NCI-H1417 treated with DMSO at 0.1 percent for 48 hours (cell line): ENCODE measurements around the gene ZNF214.

Experiments
- DNase-seq: peaks from one replicate; lab custom pipeline; 2025; lab: John Stamatoyannopoulos, UW

ZNF214 gene

GRCh38 chr11:7020183-7020917 is at the start of gene ZNF214, which contains the start of gene NLRP14:
Gene ZNF214, minus strand, starts transcription at chr11:7020346. Its CDS starts 17,511 bp downstream, at chr11:7002835.
Gene NLRP14, plus strand, starts transcription at chr11:7020479. Its CDS starts 18,108 bp downstream, at chr11:7038587.
- peak; percentile 61 for DNase-seq

DNA sequence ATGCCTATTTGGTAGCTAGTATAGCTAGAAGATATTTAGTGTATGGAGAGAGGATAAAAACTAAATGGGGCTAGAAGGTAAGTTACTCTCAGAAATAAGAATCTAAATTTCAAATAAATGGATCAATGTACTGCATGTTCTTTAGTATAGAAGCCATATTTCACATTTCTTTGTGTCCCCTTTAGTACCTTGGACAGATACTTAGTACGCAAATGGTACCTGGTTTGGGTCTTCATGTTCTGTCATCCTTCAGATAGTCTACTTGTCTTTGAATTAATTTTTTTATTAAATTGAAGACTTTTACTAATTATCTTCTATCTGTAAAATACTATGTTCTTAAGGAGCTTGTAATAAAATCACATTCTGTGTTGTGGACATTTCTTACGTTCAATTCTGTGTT is 42.4 kb upstream of the ZNF214 start:
- no peak for DNase-seq

DNA sequence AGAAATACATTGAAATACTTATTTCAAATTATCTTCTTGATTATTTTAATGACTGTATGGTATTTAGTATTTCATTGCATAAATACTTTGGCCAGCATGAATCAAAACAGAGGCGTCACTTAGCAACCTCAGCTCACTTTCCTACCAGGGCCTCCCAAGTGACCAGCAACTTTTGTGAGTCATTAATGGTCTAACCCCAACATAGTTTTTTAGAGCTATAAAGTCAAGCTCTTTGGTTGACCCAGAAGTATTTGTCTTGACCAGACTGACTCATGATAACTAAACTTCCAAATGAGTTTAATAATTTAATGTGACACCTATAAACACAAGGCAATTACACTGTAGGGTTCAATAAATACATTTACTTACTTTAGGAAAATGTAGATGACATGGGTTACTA is 40.7 kb upstream of the ZNF214 start:
- DNase-seq, result no peak

DNA sequence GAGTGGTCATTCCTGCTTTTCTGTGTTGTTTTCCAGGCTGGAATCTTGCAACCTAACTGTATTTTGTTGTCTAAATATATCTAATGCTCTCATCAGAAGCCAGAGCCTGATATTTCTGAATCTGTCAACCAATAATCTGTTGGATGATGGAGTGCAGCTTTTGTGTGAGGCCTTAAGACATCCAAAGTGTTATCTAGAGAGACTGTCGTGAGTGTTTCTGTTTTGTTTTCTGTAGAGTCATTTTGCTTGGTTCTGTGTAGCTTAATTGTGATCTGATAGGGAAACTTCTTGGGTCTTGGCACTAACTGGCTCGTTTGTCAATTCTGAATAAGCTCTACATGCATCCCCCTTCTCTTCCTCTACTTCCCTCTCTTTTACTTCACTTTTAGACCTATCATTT is 37.5 kb upstream of the ZNF214 start:
- no peak for DNase-seq

DNA sequence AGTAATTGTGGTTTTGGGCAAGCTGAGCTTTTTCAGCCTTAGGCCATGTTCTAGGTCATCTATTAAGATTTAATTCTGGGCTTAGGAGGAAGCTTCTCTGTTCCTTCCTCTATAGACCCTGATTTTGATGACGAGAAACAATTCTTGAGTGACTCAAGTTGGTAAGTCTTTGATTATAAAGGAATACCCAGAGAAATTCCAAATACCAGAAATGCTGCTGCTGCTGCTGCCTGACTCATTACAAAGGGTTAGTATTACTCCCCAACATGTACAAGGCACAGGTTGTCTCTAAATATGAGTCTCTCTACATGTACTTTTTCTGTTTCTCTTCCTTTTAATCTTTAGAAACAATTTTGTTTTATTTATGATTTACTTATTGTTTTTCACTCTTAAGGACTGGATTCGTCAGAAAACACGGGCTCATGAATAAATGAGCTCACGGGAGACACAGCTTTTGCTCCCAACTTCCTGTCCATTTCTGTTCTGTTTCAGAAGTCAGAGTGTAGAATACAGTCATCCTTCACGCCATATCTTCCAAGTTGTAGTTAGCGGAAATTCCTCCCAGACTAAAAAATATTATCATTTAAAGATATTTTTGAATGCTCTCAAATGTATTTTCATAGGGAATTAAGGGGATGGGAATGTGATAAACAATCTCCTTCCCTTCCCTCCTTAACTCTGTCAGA is 36.8 kb upstream of the ZNF214 start:
- DNase-seq, result no peak

DNA sequence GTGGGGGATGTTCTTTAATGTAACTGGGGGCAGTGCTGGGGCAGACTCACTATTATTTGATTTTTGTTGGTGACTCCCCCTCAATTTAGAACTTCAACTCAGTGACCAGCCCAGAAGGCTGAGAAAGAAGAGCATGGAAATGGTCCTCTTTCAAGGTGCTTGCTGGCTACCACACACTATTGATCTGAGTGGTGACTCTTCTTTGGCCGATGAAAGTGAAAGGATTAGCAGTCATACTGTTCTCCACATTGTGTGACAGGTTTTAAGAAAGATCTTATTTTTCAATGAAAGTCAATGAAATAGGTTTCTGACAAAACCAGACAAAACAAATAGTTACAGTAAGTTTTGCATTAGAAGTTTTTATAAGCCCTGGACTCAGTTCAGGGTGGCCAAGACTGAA is 30.0 kb upstream of the ZNF214 start:
- DNase-seq, result no peak

GRCh38 chr11:7046474-7047175 is 26.5 kb upstream of the ZNF214 start:
- DNase-seq, result no peak

- DNase-seq, result no peak
Observed at GRCh38 chr11:7034019-7034418, 13.9 kb upstream of the ZNF214 start.

DNA sequence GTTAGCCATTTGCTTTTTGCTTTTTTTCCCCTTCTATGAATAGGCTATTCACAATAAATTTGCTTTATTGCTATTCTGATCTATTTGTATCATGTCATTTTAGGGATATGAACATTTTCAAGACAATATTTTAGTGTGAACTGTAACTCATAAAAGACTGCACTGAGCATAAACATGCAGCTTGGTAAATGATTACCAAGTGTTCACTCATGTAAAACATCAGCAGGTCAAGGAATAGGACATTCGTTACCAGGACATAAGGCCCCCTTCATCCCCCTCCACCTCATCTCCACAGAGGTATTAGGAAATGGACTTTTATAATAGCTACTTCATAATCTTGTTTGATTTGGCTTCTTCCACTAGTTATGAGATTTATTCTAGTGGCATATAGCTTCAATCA is 12.5 kb upstream of the ZNF214 start:
- no peak for DNase-seq

DNA sequence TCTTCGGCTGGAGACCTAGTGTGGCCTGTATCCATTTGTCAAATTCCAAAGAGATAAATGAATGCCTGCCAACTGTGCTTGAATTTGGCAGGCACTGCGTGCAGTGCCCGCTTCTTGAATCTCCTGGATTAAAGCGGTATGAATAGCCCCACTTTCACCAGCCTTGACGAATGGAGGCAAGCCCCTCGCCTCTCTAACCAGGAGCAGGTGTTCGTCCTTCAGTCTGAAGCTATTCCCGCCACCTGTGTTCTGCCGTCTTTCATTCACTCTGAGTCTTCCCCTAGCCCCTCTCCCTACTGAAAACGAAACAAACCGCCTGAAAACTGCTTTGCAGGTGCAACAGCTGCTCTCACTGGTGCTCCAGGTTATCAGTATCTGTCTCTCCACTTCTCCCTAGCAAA is 11.3 kb upstream of the ZNF214 start:
- no peak for DNase-seq

DNA sequence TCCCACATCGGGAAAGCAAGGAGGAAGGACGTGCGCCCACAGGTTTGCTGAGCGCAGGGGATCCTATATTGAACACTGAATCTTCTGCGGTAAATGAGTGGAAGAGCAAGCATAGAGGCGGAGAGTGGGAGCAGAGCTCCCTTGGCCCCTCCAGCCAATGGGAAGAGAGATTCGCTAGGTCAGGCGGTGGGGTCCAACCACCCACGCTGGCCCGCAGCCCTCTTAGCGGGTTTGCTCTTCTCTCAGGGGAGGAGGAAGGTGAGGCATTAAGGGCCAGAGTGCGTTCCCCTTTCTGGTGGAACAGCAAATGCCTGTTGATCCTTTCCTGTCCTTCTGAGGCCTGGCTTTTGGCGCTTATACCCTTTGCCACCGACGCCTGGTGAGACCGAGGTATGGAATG is 10.7 kb upstream of the ZNF214 start:
- DNase-seq, result no peak

GRCh38 chr11:7028141-7028540 is 8.0 kb upstream of the ZNF214 start:
- no peak for DNase-seq

GRCh38 chr11:7021318-7021717 is 1.2 kb upstream of the ZNF214 start:
- DNase-seq, result no peak

DNA sequence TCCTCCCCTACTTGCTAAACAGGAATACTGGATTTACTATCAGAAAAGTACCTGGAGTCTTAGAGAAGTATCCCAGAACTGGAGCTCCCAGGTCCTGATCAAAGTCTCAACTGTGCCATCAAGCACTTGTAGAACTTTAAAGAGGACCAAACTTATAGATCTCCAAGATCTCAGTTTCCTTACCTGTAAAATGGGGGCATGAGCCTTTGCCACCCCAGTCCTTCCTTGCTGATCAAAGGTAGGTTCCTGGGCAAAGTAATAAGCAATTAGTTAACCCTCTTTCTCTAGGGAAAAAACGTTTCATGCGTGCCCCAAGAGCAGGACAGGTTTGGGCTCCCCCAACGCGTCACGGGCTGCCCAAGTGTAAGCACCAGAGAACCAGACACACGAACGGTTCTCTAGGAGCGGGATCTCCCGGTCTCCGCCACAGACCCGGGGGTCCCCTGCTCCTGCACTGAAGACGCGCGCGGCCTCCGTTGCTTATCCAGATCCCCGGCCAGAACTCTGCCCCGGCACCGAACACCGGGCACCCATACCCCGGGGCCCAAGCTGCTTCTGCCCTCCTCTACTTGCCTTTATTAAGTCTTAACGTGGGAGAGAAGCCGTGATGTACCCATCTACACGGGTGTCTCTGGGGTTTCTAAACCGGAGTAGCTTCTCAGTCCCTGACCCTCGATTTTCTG is 505 bp downstream of the ZNF214 start:
- DNase-seq, result no peak

DNA sequence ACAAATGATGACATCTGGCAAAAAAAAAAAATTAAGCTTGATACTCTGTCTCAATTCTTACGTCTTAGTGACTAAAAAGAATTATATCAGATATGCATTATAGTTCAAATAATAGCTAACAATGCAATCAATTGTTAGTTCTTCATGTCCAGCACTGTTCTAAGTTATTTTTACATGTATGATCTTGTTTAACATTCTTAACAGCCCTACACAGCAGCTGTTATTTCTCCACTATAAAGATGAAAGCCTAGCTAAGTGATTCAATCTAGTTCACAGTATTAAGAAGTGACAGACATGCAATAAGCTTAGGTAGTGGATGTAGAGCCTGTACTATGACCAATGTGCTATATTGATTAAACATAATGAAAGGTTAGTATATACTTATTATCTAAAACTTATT is 4.1 kb downstream of the ZNF214 start:
- no peak for DNase-seq

DNA sequence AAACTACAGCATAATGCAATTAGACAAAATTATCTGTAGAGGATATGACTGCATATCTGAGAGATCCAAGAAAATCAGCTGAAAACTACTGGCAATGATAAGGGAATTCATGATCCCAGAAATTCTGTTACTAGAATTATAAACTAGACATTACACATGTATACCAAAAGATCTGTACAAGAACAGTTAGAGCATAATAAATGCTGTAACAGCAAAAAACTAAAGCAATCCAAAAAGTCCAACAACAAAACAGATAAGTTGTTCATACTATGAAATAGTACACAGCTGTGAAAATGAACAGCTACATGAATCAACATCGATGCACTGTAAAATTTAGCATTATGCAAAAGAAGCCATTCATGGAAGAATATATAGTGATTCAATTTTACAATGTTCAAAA is 6.0 kb downstream of the ZNF214 start:
- no peak for DNase-seq

DNA sequence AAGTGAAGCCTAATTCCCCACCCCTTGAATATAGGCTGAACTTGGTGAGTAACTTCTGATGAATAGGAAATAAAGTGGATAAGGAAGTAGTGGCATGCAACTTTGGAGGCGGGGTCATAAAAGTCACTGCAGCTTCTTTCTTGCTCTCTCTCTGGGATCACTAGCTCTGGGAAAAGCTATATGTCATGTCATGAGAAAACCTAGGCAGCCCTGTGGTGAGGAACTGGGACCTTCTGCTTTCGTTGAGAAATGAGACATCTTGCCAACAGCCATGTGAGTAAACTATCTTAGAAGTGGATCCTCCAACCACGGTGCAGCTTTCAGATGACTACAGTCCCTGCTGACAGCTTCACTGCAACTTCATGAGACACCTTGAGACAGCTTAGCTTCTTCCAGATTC is 15.7 kb downstream of the ZNF214 start:
- no peak for DNase-seq

GRCh38 chr11:6995703-6996102 is 24.4 kb downstream of the ZNF214 start:
- no peak for DNase-seq

- no peak for DNase-seq
Observed at GRCh38 chr11:6992457-6993417, 27.4 kb downstream of the ZNF214 start.

DNA sequence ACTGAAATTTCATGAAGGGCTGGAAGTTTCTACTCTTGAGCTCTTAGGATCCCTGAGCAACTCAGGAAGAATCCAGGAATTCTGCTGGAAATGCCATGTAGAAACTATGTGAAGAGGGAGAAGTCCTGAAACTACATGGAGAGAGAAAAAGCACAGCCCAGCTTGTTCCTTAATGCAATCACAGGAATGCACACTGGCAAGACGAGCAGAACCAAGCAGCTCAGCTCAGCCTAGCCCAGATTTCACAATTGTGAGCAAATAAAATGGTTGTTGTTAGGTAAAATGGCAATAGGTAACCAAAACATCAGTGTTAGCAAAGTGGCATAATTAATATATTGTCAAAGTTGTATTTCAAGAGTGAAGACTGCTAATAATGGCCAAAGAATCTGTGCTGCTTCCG is 28.1 kb downstream of the ZNF214 start:
- DNase-seq, result no peak

GRCh38 chr11:6991227-6991626 is 28.9 kb downstream of the ZNF214 start:
- DNase-seq, result no peak
